NCI-H510A (cell line): Measurements from ENCODE around the gene NR6A1.

Source experiments
- DNase-seq: peaks from one replicate; lab custom pipeline; 2025; lab: John Stamatoyannopoulos, UW

NR6A1 gene

DNA sequence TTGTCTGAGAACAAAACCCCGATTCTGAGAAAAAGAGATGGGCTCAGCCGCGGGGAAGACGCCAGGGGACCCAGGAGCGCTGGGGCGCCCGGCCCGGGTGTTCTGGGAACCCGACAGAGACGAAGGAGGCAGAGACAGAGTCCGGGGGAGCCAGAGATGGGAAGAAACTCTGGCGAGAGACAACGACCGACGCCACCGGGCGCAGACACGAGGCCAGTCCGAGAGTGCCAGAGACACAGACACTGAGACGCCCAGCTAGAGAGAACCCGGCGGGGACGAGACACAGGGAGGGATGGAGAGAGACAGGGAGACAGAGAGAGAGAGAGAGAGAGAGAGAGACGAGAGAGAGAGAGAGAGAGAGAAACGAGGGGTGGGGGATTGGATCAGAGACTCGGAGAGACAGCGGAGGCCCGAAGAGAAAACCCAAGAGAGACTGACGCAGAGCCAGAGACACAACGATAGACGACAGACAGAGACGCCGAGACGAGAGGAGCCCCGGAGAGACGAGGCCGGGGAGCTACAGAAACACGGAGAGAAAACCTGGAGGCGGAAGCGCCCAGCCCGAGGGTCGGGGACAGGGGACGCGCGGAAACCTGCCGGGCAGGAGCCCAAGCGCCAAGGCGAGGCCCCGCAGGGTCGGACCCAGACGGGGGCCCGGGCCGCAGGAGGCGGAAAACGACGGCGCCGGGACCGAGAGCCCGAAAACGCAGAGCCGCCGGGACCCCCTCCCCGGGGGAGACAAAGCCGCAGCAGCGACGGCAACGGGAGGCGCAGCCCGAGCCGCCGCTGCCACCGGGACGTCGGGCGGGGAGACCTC, 267.2 kb downstream of the NR6A1 start:
- DNase-seq: no peak

DNA sequence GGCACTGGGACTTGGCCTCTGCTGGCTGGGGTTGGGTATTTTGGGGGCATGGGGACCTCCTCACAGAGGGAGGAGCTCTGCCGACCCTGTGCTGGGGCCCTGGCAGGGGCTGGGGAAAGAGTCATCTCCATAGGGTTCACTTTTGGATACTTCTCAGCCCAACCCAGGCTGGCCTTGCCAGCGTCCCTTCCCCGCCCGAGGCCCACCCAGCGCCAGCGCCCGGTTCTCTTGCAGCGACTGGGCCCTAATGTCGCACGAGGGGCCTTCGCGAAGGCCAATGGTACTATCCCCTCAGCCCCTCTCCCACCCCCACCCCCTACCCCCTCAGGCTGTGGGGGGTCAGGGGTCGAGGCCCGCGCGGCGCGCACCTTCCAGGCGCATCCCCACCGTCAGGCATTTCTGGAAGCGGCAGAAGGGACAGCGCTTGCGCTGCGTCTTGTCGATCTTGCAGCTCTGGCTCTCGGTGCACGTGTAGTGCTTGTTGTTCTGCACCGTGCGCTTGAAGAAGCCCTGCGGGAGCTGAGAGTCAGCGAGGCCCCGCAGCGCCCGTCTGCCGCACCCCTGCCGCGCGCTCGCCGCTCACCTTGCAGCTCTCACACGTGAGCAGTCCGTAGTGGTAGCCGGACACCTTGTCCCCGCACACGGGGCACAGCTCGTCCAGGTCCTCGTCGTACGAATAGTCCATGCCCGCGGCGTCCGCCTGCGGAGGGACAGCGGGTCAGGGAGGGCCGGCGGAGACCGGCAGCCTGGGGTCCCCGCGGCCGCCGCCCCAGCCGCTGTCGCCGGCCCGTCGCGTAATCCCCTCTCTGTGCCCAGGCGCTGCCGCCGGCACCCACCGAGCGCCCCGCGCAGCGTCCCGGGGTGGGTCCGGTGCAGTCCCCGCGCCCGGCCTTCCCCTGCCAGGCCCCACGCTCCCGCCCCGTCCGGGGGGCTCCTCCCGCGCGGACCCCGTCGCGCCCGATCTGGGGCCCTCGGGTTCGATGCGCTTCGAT, 268.1 kb downstream of the NR6A1 start:
- no peak for DNase-seq

DNA sequence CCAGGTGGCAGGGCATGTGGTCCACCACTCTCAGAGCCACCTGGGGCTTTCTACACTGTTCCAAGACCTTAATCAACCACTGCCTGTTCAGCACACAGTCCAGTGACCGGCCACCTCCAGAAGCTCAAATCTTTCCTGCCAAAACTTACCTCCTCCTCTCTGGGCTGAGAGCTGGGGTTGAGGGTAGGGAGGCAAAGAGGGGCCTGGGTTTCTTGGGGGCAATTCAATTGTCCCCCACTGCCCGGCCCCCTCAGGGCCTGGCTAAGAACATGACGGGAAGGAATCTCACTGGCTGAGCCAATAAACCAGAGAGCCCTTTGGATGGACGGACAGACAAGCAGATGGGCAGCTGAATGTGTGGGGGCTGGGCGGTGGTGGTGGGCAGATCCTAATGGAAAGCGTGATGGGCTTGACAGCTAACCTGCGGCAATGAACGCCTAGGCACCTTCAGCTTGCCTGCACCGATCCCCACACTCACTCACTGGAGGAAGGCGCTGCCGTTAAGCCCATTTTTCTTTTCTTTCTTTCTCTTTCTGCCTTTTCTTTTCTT, 269.3 kb downstream of the NR6A1 start:
- no peak for DNase-seq

DNA sequence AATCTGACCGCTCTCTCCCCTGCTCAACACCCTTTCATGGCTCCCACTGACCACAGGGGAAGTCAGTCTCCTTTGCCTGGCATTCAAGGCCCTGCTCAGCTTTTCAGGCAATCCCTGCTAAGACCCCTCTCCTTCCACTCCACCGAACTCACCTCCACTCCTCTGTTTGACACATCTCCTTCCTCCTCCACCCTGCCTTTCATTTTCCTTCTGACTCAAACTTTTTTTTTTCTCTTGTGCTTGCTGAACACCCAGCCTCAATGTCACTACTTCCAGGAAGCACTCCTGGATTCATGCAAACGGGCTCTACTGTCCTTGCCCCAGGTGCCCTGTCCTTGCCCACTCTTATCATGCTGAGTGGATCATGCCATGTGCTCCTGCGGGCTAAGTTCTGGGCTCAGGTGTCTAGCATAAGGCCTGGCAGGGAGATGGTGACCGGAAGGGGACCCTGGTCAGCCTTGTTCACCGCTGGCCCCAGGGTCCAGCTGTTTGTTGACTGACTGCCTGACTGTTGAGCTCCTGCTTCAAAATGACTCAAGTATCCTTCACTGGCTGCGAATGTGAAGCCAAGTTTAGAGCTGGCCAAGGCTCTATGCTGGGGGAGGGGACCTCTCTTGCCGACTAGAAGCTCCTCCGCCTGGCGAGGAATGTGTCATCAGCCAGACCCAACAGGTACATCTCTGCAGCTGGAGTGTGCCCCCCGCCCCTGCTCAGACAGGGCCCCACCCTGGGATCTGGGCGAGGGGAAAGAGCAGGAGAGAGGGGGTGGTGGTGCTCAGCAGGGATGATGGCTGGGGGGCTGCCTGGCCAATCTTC, 270.1 kb downstream of the NR6A1 start:
- DNase-seq: no peak

DNA sequence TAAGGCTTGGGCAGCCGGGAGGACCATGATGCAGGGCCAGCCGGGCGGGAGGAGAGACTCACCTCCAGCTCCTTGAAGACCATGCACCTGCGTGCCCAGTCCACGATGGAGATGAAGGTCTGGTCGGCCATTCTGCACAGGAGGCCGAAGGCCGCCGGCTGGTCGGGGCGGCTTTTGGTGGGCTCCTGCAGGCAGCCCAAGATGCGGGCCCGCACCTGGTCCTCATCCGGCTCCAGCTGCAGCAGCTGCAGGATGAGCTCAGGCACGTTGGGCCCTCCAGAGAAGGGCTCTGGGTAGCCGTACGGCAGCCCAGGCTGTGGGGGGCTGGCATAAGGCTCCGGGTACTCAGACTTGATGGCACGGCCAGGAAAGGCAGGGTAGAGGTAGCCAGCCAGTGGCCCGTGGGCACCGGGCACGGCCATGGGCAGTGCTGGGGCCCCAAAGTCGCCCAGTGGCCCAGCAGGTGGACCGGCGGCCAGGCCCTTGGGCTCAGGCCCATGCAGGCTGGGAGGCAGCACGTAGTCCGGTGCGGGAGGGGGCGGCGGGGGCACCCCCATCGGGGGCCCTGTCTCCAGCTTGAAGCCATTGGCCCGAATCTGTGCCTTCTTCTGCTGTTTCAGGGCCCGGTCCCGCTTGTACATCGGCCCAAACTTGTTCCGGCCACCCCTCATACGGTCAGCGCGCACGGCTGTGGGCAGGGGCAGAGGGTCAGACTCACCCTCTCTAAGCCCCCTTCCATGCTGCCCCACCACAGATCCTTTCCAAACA, 270.9 kb downstream of the NR6A1 start:
- no peak for DNase-seq

GRCh38 chr9:124499216-124499615, 271.9 kb downstream of the NR6A1 start:
- no peak for DNase-seq

DNA sequence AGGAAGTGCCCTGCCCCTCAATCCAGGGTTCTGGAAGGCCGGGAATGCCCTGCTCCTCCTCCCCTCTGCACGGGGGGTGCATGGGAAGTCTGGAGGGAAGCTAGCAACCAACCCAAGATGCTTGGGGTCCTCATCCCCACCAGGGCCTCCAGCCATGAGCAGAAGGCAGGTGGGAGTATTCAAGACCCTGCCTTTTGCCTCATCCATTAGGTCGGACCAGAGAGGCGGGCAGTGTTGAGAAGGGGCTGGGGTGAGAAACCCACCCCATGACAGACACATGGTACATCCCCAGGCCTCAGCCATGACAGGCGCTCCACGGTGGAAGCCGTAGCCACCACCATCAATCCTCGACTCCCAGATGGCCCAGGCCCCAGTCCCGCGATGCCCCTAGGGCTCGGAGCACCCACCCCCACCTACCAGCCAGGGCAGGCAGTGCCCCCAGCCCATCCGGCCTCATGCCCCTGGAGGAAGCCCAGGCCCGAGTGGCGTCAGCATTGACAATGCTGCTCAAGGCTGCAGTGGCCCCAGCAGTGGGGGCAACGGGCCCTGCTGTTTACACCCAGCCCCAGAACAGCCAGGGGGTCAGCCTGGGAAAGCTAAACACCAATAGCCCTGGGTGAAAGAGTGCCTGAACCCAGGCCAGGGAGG, 272.5 kb downstream of the NR6A1 start:
- DNase-seq: no peak

DNA sequence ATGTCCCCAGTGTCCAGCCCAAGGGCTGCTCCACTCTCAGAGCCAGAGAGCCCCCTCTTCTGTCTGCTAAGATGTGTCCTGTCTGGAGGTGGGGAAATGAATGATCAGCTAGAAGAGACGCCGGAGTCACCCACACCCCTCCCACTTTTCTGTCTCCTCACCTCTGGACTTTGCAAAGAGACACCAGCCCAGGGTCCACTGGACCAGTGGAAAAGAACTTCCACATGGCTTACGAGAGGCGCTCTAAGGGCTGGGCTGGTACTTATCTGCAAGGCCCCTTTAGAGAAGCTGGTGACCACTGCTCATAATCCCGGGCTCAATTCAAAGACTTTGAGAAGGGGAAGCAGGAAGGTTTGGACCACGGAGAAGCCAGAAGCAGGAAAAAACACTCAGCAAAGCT, 273.1 kb downstream of the NR6A1 start:
- no peak for DNase-seq

- DNase-seq: no peak
Measured at GRCh38 chr9:124497441-124497840, 273.7 kb downstream of the NR6A1 start.

DNA sequence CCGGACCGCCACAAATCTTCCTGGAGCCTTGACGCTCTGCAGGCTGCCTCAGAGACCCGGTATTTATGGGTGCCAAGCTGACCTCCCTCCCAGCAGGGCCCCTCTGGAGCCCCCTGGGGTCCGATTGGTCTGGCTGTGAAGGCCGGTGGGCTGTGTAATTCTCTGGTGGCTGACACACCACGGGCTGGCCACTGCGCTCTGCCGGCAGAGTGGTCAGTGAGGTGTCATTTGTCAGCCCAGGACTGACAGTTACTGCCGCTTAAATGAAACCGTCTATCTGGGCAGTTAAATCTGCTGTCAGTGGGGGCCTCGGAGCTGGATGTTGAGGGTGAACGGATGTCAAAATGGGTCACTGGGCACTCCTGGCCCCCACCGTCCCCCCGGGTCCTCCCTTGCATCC, 274.6 kb downstream of the NR6A1 start:
- DNase-seq: no peak

DNA sequence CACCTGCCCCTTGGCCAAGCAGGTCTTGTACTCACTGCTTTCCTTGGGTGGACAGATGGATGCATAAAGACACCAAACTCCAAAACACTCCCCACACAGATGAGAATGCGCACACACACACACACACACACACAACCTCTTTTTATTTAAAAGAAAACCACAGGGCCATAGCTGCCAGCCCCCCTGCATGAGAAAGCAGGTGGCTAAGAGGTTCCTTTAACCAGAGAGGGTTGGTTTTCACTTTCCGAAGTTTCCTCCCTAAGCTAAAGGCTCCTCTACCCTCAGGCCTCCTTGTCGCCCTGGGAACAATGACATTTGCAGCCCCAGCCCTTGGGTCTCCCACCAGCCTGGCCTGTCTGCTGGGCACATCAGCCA, 275.0 kb downstream of the NR6A1 start:
- no peak for DNase-seq

DNA sequence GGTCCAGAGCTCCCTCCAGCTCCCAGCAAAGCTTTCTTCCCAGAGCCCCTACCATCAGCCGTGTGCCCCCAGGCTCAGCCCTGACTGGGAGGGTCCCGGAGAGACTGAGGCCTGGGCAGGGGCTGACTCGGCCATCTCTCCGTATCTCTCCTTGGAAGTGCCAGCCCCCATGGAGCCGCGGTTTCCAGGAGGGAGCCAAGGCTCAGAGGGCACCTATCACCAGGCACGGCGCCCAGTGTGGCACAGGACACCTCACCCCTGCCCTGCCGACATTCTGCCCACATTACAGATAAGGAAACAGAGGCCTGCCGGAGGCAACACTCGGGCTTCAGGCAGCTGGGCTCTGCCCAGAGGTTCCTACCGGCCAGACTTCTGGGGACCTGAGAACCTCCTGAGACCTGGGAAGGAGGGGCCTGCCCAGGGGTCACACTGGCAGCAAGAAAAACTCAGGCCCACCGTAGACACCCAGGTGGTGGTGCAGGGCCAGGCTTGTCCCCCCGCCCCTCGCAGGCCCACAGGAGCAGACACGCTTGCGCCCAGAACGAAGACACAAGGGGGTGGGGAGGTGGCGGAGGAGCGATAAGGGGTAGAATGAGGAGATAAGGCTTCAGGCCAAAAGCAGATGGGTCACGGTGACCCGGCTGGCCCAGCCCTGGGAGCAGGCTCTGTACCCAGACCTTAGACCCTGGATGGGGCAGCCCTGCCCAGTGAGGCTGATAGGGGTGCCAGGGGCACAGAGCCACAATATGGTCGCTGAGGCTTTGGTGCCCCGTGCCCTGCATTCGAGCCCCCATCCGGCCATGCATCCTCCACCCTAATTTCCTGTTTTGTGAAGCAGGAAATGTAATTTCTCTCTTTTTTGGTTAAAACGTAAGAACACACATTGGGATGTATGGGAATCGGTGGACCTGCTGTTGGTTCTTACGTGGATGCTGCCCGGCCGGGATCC, 275.7 kb downstream of the NR6A1 start:
- no peak for DNase-seq

- DNase-seq: no peak
Measured at GRCh38 chr9:124493794-124494479, 277.2 kb downstream of the NR6A1 start.

GRCh38 chr9:124493218-124493617, 277.9 kb downstream of the NR6A1 start:
- no peak for DNase-seq

DNA sequence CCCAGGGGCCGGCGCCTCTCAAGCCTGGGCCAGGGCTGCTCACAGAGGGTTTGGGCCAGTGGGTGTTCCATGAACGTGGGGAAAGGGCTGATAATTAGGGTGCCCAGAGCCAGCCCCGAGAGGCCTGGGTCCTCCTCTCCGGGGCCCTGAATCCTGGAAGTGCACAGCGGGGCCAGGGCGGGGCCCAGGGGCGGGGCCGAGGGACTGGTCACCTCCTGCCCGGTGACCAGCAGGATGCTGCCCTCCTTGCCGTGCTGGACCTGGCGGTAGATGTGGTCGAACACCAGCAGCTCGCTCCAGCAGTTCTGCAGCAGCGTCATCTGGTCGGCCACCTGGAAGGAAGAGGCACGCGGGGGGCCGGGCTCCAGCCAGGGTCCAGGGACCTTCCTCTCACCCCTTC, 278.3 kb downstream of the NR6A1 start:
- DNase-seq: no peak

GRCh38 chr9:124491049-124491975, 279.8 kb downstream of the NR6A1 start:
- DNase-seq: no peak

- DNase-seq: no peak
Measured at GRCh38 chr9:124490004-124490403, 281.1 kb downstream of the NR6A1 start.

DNA sequence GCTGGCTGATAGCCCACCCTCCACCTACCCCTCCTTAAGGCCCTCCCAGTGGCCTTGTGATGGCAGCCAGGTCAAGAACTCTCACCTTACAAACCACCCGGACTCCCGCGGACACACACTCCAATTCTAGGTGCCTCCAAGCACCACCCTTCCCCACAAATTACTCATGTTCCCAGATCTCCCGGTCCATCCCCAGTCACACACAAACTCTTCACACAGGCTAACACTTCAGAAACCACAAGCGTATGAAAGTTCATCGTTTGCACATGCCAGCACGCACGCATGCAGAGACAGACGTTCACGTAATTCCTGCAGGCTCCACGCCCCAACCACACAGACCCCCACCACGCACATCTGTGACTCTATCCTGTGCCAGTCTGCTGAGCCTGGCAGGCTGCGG, 281.9 kb downstream of the NR6A1 start:
- DNase-seq: no peak
